Gastrocnemius medialis (tissue), 4 donors: Measurements from ENCODE around the gene RASGEF1C.

Source experiments
- POLR2A ChIP-seq, 2 donors: fragments of 450-650 bp; IDR thresholded peaks; one replicate each; pipeline ENCODE4 v1.6.1; 2017; ENCODE audit warnings: antibody characterized with exemption in 2 of 2, mild to moderate bottlenecking in 2 of 2, moderate library complexity in 2 of 2
- TF ChIP-seq, protein P1 (sequence below), 5 experiments: fragments of 450-650 bp in 3 of 5; fragments of 200-600 bp in 2 of 5; sonication (generic) in 2 of 5; IDR thresholded peaks in 4 of 5; conservative IDR thresholded peaks in 1 of 5; 1 replicate in 4 of 5; 2 replicates in 1 of 5; pipeline ENCODE4 v1.5.1; 2016 to 2019; ENCODE audit warnings: antibody characterized with exemption in 5 of 5, mild to moderate bottlenecking in 3 of 5, moderate library complexity in 3 of 5

DNA sequence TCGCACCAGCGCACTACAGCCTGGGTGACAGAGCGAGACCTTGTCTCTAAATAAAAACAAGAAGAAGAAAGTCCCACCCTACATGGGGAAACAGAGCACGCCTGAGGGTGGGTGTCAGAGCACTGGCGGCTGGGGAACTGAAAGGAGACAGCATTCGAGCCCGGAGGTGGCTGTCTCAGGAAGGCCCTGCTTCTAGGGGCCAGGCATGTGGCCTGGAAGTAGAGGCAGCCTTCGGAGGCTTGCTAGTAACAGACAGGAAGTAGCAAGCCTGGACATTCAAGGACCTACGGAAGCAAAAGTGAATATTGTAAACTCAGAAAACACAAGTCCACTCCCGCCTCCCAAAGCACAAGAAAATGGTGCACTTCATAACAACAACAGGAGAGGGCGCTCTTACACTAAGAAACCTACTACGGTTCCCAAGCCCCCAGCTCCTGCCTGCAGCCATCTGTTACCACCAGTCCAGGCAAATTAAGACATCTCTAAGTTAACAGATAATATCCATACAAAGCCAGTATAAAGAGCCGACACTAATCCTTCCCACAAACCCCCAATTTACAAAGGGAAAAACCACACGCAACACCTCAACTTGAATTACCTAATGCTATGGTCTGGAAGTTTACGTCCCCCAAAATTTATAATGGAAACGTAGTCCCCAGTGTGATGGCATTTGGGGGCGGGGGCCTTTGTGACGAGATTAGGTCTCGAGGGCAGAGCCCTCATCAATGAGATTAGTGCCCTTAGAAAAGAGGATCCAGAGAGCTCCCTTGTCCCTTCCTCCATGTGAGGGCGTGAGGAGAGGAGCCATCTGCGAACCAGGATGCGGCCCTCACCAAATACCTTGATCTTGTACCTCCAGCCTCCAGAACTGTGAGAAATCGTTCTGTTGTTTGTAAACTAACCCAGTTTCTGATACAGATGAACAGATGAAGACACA lies 7.7 kb downstream of the RASGEF1C start:
- TF ChIP-seq, protein P1, sequence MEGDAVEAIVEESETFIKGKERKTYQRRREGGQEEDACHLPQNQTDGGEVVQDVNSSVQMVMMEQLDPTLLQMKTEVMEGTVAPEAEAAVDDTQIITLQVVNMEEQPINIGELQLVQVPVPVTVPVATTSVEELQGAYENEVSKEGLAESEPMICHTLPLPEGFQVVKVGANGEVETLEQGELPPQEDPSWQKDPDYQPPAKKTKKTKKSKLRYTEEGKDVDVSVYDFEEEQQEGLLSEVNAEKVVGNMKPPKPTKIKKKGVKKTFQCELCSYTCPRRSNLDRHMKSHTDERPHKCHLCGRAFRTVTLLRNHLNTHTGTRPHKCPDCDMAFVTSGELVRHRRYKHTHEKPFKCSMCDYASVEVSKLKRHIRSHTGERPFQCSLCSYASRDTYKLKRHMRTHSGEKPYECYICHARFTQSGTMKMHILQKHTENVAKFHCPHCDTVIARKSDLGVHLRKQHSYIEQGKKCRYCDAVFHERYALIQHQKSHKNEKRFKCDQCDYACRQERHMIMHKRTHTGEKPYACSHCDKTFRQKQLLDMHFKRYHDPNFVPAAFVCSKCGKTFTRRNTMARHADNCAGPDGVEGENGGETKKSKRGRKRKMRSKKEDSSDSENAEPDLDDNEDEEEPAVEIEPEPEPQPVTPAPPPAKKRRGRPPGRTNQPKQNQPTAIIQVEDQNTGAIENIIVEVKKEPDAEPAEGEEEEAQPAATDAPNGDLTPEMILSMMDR (IDR thresholded peaks at IDR 0.05 in 4 of 5, conservative IDR thresholded peaks at IDR 0.05 in 1 of 5), result no peak
- TF ChIP-seq POLR2A (IDR thresholded peaks at IDR 0.05), result no peak
